BE2C (cell line): ENCODE results near the gene GPC6.

Experiments used
- DNase-seq: peaks from one replicate; pipeline ENCODE4 v3.0.0-alpha.2; 2020
- H3K27me3 ChIP-seq: fragments of 250-450 bp; sonication (Bioruptor Pico); 2 replicates; pipeline ENCODE4 v1.5.1; 2020; ENCODE audit warnings: mild to moderate bottlenecking
- H3K36me3 ChIP-seq: fragments of 250-450 bp; sonication (Bioruptor Pico); 2 replicates; pipeline ENCODE4 v1.5.1; 2020; ENCODE audit warnings: mild to moderate bottlenecking
- H3K4me1 ChIP-seq: fragments of 250-450 bp; sonication (Bioruptor Pico); 2 replicates; pipeline ENCODE4 v1.5.1; 2020
- H3K4me3 ChIP-seq: 2 replicates; pipeline ENCODE4 v1.5.1; 2011; ENCODE audit warnings: low read depth, low read length
- H3K9me3 ChIP-seq: fragments of 250-450 bp; sonication (Bioruptor Pico); 2 replicates; pipeline ENCODE4 v1.5.1; 2020
- TF ChIP-seq, protein P1 (sequence below): IDR thresholded peaks from 2 replicates; pipeline ENCODE4 v1.5.1; 2012; ENCODE audit warnings: mild to moderate bottlenecking, low read depth, low read length

Gene GPC6

DNA sequence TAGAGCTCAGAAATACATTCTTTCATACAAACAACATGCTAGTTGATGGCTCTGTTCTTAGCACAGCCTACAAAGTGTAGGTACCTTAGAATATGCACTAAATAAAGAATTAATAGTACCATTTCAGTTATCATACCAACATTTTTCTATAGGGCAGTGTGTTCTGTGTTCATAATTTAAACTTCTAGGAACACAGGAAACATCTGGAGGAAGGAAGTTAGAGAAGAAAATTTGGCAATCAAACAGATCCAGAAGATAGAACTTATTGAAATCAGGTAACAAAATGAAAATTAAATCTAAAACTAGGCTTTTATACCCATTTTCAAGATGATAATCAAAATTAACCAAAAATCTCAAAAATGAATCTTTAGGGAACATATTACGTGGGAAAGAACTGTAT lies 725.3 kb downstream of the GPC6 start:
- TF ChIP-seq, protein P1, sequence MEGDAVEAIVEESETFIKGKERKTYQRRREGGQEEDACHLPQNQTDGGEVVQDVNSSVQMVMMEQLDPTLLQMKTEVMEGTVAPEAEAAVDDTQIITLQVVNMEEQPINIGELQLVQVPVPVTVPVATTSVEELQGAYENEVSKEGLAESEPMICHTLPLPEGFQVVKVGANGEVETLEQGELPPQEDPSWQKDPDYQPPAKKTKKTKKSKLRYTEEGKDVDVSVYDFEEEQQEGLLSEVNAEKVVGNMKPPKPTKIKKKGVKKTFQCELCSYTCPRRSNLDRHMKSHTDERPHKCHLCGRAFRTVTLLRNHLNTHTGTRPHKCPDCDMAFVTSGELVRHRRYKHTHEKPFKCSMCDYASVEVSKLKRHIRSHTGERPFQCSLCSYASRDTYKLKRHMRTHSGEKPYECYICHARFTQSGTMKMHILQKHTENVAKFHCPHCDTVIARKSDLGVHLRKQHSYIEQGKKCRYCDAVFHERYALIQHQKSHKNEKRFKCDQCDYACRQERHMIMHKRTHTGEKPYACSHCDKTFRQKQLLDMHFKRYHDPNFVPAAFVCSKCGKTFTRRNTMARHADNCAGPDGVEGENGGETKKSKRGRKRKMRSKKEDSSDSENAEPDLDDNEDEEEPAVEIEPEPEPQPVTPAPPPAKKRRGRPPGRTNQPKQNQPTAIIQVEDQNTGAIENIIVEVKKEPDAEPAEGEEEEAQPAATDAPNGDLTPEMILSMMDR, result no peak
- H3K9me3 ChIP-seq, result no peaks in the 10 kb centered on the region
- DNase-seq, result no peak
- H3K4me3 ChIP-seq, result no peak overlapping the region
- peaks cover 2% of the 10 kb centered on the region; the same call in 1 of the 2 replicates for H3K4me1 ChIP-seq
- H3K36me3 ChIP-seq, result no peaks in the 10 kb centered on the region
- no peaks in the 10 kb centered on the region for H3K27me3 ChIP-seq

DNA sequence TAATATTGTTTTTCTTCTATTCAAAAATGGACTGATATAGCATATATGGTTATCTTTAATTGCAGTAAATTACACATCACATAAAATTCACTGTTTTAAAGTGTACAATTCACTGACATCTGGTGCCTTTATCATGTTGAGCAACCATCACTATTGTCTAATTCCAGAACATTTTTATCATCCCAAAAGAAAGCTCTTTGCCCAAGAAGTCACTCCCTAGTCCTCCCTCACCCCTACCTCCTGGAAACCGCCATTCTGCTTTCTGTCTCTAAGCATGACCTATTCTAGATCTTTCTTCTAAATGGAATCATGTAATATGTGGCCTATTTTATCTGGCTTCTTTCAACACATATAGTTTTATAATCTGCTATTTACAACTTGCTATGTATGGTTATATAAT lies 727.2 kb downstream of the GPC6 start:
- Histone ChIP-seq H3K36me3 (no peaks in the 10 kb centered on the region), H3K9me3 (no peaks in the 10 kb centered on the region), H3K27me3 (no peaks in the 10 kb centered on the region), H3K4me3 (no peak overlapping the region), H3K4me1 (0 out of 2 replicates have a peak, but pooled peaks cover 2% of the 10 kb centered on the region)
- TF ChIP-seq, protein P1, result no peak
- no peak for DNase-seq

DNA sequence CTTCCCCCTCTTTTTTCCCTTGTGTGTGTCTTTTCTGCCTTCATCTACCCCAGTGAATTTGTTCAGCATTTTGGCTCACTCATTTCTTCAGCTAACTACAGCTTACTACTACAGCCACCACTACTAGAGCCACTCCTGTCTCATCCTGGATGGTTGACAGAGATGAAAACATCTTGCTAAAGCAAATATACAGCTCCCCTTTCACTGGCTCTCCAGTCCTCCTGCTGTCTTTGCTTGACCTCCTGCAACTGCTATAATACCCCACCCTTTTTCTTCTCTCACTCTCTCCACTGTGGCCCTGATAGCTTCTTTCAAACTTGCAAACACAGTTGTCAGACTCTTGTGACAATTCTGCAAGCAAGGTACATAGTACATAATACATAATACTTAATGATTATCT lies 729.3 kb downstream of the GPC6 start:
- Histone ChIP-seq H3K36me3 (no peaks in the 10 kb centered on the region), H3K27me3 (no peaks in the 10 kb centered on the region), H3K4me1 (peaks cover 6% of the 10 kb centered on the region; the same call in 1 of the 2 replicates), H3K9me3 (no peaks in the 10 kb centered on the region), H3K4me3 (no peak overlapping the region)
- TF ChIP-seq, protein P1, result no peak
- no peak for DNase-seq

DNA sequence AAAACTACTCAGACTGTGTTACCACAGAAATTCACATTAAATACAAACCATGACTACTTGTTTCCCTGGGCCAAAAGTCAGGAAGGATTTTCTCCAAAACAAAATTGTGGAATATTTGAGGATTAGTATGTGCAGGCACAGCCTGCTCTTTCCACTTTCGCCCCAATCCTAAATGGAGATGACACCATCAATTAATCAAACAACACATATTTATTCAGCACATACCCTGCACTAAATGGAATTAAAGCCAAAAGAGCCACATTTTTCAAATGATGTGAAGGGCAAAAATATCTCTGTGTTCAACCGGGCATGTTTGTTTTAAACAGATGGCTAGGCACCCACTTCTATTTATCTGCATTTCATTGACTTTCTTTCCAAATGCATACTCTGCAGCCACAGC lies 729.8 kb downstream of the GPC6 start:
- no peak for DNase-seq
- H3K36me3 ChIP-seq, result no peaks in the 10 kb centered on the region
- H3K9me3 ChIP-seq, result no peaks in the 10 kb centered on the region
- TF ChIP-seq, protein P1, result no peak
- H3K4me3 ChIP-seq, result no peak overlapping the region
- peaks cover 4% of the 10 kb centered on the region; the same call in 1 of the 2 replicates for H3K4me1 ChIP-seq
- H3K27me3 ChIP-seq, result no peaks in the 10 kb centered on the region

DNA sequence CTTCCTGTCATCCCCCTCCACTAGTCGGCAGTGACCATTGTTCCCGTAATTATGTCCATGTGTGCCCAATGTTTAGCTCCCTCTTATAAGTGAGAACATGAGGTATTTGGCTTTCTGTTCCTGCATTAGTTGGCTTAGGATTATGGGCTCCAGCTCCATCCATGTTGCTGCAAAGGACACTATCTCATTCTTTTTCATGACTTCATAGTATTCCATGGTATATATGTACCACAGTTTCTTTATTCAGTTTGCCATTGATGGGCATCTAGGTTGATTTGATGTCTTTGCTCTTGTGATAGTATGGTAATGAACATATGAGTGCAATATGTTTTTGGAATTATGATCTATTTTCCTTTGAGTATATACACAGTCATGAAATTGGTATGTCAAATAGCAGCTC lies 730.8 kb downstream of the GPC6 start:
- Histone ChIP-seq H3K36me3 (no peaks in the 10 kb centered on the region), H3K4me1 (peaks cover 4% of the 10 kb centered on the region; the same call in 1 of the 2 replicates), H3K27me3 (no peaks in the 10 kb centered on the region), H3K9me3 (no peaks in the 10 kb centered on the region), H3K4me3 (no peak overlapping the region)
- no peak for DNase-seq
- TF ChIP-seq, protein P1, result no peak

DNA sequence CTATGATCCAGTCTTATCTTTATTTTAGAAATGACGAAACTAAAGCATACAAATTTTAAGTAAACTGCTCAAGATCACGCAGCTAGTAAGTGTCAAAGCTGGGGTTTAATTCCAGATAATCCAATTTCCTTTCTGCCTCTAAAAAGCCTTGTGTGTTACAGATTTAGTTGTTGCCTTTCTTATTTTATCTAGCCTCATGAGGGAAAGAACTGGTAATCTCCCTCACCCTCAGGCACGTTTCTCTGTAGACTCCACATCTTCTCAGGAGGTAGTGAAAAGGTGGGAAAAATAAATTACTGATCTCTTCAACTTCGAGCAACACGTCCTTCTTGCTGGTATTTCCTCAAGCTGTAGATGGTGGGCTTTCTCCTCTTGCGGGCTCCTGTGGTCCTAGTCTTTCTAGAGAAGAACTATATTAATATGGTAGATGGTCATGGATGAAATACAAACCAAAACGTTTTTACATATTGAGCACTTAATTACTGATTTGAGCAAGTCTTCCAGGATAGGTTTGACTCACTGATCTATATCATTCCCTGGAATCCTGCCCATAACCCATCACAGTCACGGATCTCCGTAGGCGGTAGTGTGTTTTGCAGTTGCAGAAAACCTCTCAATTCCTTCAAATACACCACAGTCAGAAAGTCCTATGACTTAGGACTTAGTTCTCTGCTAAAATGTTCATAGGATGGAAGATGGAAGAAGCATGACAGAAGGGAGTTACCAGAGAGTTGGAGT lies 733.4 kb downstream of the GPC6 start:
- DNase-seq, result no peak
- Histone ChIP-seq H3K9me3 (no peaks in the 10 kb centered on the region), H3K4me3 (no peak overlapping the region), H3K27me3 (no peaks in the 10 kb centered on the region), H3K4me1 (peaks cover 10% of the 10 kb centered on the region), H3K36me3 (no peaks in the 10 kb centered on the region)
- TF ChIP-seq, protein P1, result no peak
